Gastrocnemius medialis (tissue), 4 donors: ENCODE measurements around the gene TAS1R3.

Source experiments
- CTCF ChIP-seq, 5 experiments: fragments of 450-650 bp in 3 of 5; fragments of 200-600 bp in 2 of 5; sonication (generic) in 2 of 5; IDR thresholded peaks in 4 of 5; conservative IDR thresholded peaks in 1 of 5; 1 replicate in 4 of 5; 2 replicates in 1 of 5; pipeline ENCODE4 v1.5.1; 2016 to 2019; ENCODE audit warnings: antibody characterized with exemption in 5 of 5, mild to moderate bottlenecking in 3 of 5, moderate library complexity in 3 of 5
- POLR2A ChIP-seq, 2 donors: fragments of 450-650 bp; IDR thresholded peaks; one replicate each; pipeline ENCODE4 v1.6.1; 2017; ENCODE audit warnings: antibody characterized with exemption in 2 of 2, mild to moderate bottlenecking in 2 of 2, moderate library complexity in 2 of 2

GRCh38 chr1:1310476-1311053 is 20.5 kb upstream of the TAS1R3 start:
- TF ChIP-seq CTCF (IDR thresholded peaks at IDR 0.05 in 4 of 5, conservative IDR thresholded peaks at IDR 0.05 in 1 of 5) (no peak), POLR2A (IDR thresholded peaks at IDR 0.05) (no peak)
